Liver (tissue), 9 donors: ENCODE data around the gene PUSL1. TPM values are rescaled to one million over a fixed set of nuclear protein-coding genes. Genes with fewer than 3 reads are reported as not detected.

Experiments used
- DNase-seq: peaks from one replicate; pipeline ENCODE4 v3.0.0-alpha.2; 2017; ENCODE audit warnings: low spot score
- H3K27ac ChIP-seq, 2 donors: one replicate each; pipeline ENCODE4 v1.7.0; 2013; ENCODE audit warnings: inconsistent platforms in 2 of 2, low read length in 2 of 2, control low read depth in 1 of 2, low read depth in 1 of 2, mild to moderate bottlenecking in 1 of 2
- H3K27me3 ChIP-seq, 4 donors: one replicate each; pipeline versions ENCODE4 v1.6.1 to v1.7.0; 2013; ENCODE audit warnings: low read length in 3 of 4, inconsistent platforms in 1 of 4, mild to moderate bottlenecking in 1 of 4, moderate library complexity in 1 of 4; ENCODE audit not compliant: control insufficient read depth in 4 of 4, insufficient read depth in 4 of 4
- H3K36me3 ChIP-seq, 4 donors: one replicate each; pipeline versions ENCODE4 v1.6.1 to v1.7.0; 2013; ENCODE audit warnings: low read length in 3 of 4, mild to moderate bottlenecking in 3 of 4, low read depth in 1 of 4, moderate library complexity in 1 of 4; ENCODE audit not compliant: control insufficient read depth in 4 of 4, insufficient read depth in 3 of 4
- H3K4me1 ChIP-seq, 4 donors: one replicate each; pipeline versions ENCODE4 v1.6.1 to v1.7.0; 2013; ENCODE audit warnings: low read length in 3 of 4, mild to moderate bottlenecking in 3 of 4, moderate library complexity in 1 of 4; ENCODE audit not compliant: control insufficient read depth in 4 of 4, insufficient read depth in 4 of 4
- H3K4me3 ChIP-seq, 3 donors: one replicate each; pipeline versions ENCODE4 v1.6.1 to v1.7.0; 2013; ENCODE audit warnings: low read length in 3 of 3, control low read depth in 1 of 3, low read depth in 1 of 3, mild to moderate bottlenecking in 1 of 3
- H3K9ac ChIP-seq, 2 donors: one replicate each; pipeline ENCODE4 v1.7.0; 2013; ENCODE audit warnings: low read length in 2 of 2, mild to moderate bottlenecking in 2 of 2, moderate library complexity in 2 of 2, control low read depth in 1 of 2, low read depth in 1 of 2
- H3K9me3 ChIP-seq, 4 donors: one replicate each; pipeline versions ENCODE4 v1.6.1 to v1.7.0; 2013; ENCODE audit warnings: low read length in 3 of 4; ENCODE audit not compliant: control insufficient read depth in 4 of 4
- CTCF ChIP-seq: fragments of 150-350 bp; IDR thresholded peaks from 2 replicates; pipeline ENCODE4 v1.5.1; 2017; ENCODE audit warnings: improper control_type of control experiment, low read depth, low read length; ENCODE audit not compliant: missing input control
- FOXA1 ChIP-seq: IDR thresholded peaks from 2 replicates; pipeline ENCODE4 v1.6.1; 2016; ENCODE audit warnings: antibody characterized with exemption
- FOXA2 ChIP-seq: IDR thresholded peaks from 2 replicates; pipeline ENCODE4 v1.6.1; 2016; ENCODE audit warnings: antibody characterized with exemption
- GABPA ChIP-seq, 2 donors: IDR thresholded peaks in 1 of 2; conservative IDR thresholded peaks in 1 of 2; 2 replicates each; pipeline ENCODE4 v1.6.1; 2016; ENCODE audit warnings: antibody characterized with exemption in 2 of 2, mild to moderate bottlenecking in 1 of 2, moderate library complexity in 1 of 2
- HNF4A ChIP-seq, 2 donors: conservative IDR thresholded peaks; 2 replicates each; pipeline ENCODE4 v1.6.1; 2016; ENCODE audit warnings: antibody characterized with exemption in 2 of 2, mild to moderate bottlenecking in 2 of 2
- HNF4G ChIP-seq: IDR thresholded peaks from 2 replicates; pipeline ENCODE4 v1.6.1; 2016; ENCODE audit warnings: antibody characterized with exemption
- MAX ChIP-seq: IDR thresholded peaks from 2 replicates; pipeline ENCODE4 v1.6.1; 2016; ENCODE audit warnings: antibody characterized with exemption
- NR2F2 ChIP-seq: IDR thresholded peaks from 2 replicates; pipeline ENCODE4 v1.6.1; 2016; ENCODE audit warnings: antibody characterized with exemption
- REST ChIP-seq: IDR thresholded peaks from 2 replicates; pipeline ENCODE4 v1.6.1; 2016; ENCODE audit warnings: antibody characterized with exemption, mild to moderate bottlenecking
- RXRA ChIP-seq, 2 donors: IDR thresholded peaks; 2 replicates each; pipeline ENCODE4 v1.6.1; 2017 to 2018; ENCODE audit warnings: antibody characterized with exemption in 2 of 2, mild to moderate bottlenecking in 1 of 2
- SP1 ChIP-seq: IDR thresholded peaks from 2 replicates; pipeline ENCODE4 v1.6.1; 2018; ENCODE audit warnings: antibody characterized with exemption, mild to moderate bottlenecking
- TAF1 ChIP-seq: conservative IDR thresholded peaks from 2 replicates; pipeline ENCODE4 v1.6.1; 2016; ENCODE audit warnings: antibody characterized with exemption, mild to moderate bottlenecking
- ZBTB33 ChIP-seq: IDR thresholded peaks from 2 replicates; pipeline ENCODE4 v1.6.1; 2016; ENCODE audit warnings: antibody characterized with exemption
- WGBS: extraction: QIAGEN DNeasy Blood & Tissue Kit; methylation state at CpG from one replicate; pipeline ENCODE4 v1.1.7; 2013; 5-methylcytosine and 5-hydroxymethylcytosine counted together
- polyA plus RNA-seq, 2 donors: library from polyadenylated mRNA; stranded (reverse) in 1 of 2; unstranded in 1 of 2; fragments of 200-250 nt in 1 of 2; fragments of >200 nt in 1 of 2; fragmentation: Nextera tagmentation in 1 of 2; extraction: Ambion mirVana in 1 of 2; gene quantifications; one replicate each; pipeline versions ENCODE4 v1.2.1 to v1.2.3, GENCODE V29; 2013 to 2015
- total RNA-seq, 2 donors: library from RNA; depleted of rRNA; stranded (reverse); fragments of >200 nt; gene quantifications; one replicate each; pipeline ENCODE4 v1.2.3, GENCODE V29; 2014
- donor health status: healthy.
- donor health status: healthy.
- donor health status: healthy.
- donor health status: healthy.
- donor health status: healthy.

Gene PUSL1
- total and polyA plus RNA-seq, 4 donors = 9.3 to 14.9 (median 10.3) TPM

- Histone ChIP-seq H3K36me3 (peaks cover 9 to 54% (median 31%) of the 10 kb centered on the region in 4 donors), H3K9ac (no peak overlapping the region), H3K27ac (no peak overlapping the region), H3K4me3 (no peak overlapping the region), H3K4me1 (no peaks in the 10 kb centered on the region), H3K9me3 (no peaks in the 10 kb centered on the region), H3K27me3 (no peaks in the 10 kb centered on the region)
- TF ChIP-seq HNF4G = no peak
- TF ChIP-seq TAF1 = no peak
- TF ChIP-seq ZBTB33 = no peak
- TF ChIP-seq CTCF = no peak
- 84% methylated on average over 26 of the region's 26 CpGs for WGBS
- no peak for DNase-seq
These were observed 48.3 kb upstream of the PUSL1 start for GRCh38 chr1:1259951-1260600.

- Histone ChIP-seq H3K27ac (no peak overlapping the region), H3K9ac (no peak overlapping the region), H3K4me3 (no peak overlapping the region), H3K27me3 (no peaks in the 10 kb centered on the region), H3K36me3 (peaks cover 7 to 48% (median 29%) of the 10 kb centered on the region in 4 donors), H3K4me1 (no peaks in the 10 kb centered on the region), H3K9me3 (no peaks in the 10 kb centered on the region)
- TF ChIP-seq ZBTB33 (no peak), NR2F2 (peak; percentile 88), SP1 (peak; percentile 32), HNF4A (conservative IDR thresholded peaks at IDR 0.05) (no peak)
- WGBS = 83% methylated on average over 16 of the region's 16 CpGs
- no peak for DNase-seq
These were observed 47.4 kb upstream of the PUSL1 start for GRCh38 chr1:1260843-1261560.

- Histone ChIP-seq H3K9me3 (no peaks in the 10 kb centered on the region), H3K36me3 (peaks cover 6 to 44% (median 25%) of the 10 kb centered on the region in 4 donors), H3K27ac (no peak overlapping the region), H3K4me3 (no peak overlapping the region), H3K4me1 (no peaks in the 10 kb centered on the region), H3K9ac (no peak overlapping the region), H3K27me3 (no peaks in the 10 kb centered on the region)
- 97% methylated on average over 17 of the region's 17 CpGs for WGBS
- no peak for DNase-seq
- TF ChIP-seq CTCF = no peak
- TF ChIP-seq FOXA2 = no peak
- no peak for TF ChIP-seq HNF4A (conservative IDR thresholded peaks at IDR 0.05)
- TF ChIP-seq MAX = no peak
- no peak for TF ChIP-seq FOXA1
- no peak for TF ChIP-seq REST
- TF ChIP-seq RXRA (IDR thresholded peaks at IDR 0.05) = no peak
- no peak for TF ChIP-seq GABPA (IDR thresholded peaks at IDR 0.05 in 1 of 2, conservative IDR thresholded peaks at IDR 0.05 in 1 of 2)
These were observed 46.3 kb upstream of the PUSL1 start for GRCh38 chr1:1262071-1262470.
